HG02938 (cell line): Measurements from ENCODE around the gene EHMT2.

ENCODE experiments used
- ATAC-seq: cut with Tn5 transposase; IDR thresholded peaks from one replicate; pipeline ENCODE4 v1.9.1; 2021; ENCODE audit warnings: mild to moderate bottlenecking, moderate library complexity; ENCODE audit not compliant: unreplicated experiment

The EHMT2 gene

GRCh38 chr6:31889331-31889972, 8.0 kb downstream of the EHMT2 start:
- ATAC-seq = no peak

GRCh38 chr6:31888276-31889258, 8.9 kb downstream of the EHMT2 start:
- no peak for ATAC-seq

GRCh38 chr6:31887173-31888007, 10.1 kb downstream of the EHMT2 start:
- ATAC-seq = no peak

GRCh38 chr6:31886541-31886991, 10.9 kb downstream of the EHMT2 start:
- ATAC-seq = no peak

- no peak for ATAC-seq
These were observed 12.9 kb downstream of the EHMT2 start for GRCh38 chr6:31884528-31885035.

GRCh38 chr6:31883676-31884075, 13.8 kb downstream of the EHMT2 start:
- no peak for ATAC-seq

GRCh38 chr6:31882344-31882743, 15.2 kb downstream of the EHMT2 start:
- no peak for ATAC-seq

GRCh38 chr6:31881136-31881859, 16.2 kb downstream of the EHMT2 start:
- no peak for ATAC-seq

- no peak for ATAC-seq
These were observed 16.9 kb downstream of the EHMT2 start for GRCh38 chr6:31880616-31881015.

GRCh38 chr6:31879901-31880300, 17.6 kb downstream of the EHMT2 start:
- ATAC-seq = no peak

- no peak for ATAC-seq
These were observed 18.4 kb downstream of the EHMT2 start for GRCh38 chr6:31879143-31879542.

- no peak for ATAC-seq
These were observed 18.8 kb downstream of the EHMT2 start, which contains the start of gene SLC44A4 for GRCh38 chr6:31878726-31879125. TSS of gene SLC44A4 (minus strand) at chr6:31878997. CDS start at chr6:31878980, 17 bp downstream.

- ATAC-seq = no peak
These were observed 19.3 kb downstream of the EHMT2 start for GRCh38 chr6:31878222-31878621.

GRCh38 chr6:31877651-31878161, 19.8 kb downstream of the EHMT2 start:
- ATAC-seq = no peak

- ATAC-seq = no peak
These were observed 20.3 kb downstream of the EHMT2 start for GRCh38 chr6:31877125-31877650.

GRCh38 chr6:31876357-31876756, 21.1 kb downstream of the EHMT2 start:
- ATAC-seq = no peak

GRCh38 chr6:31875877-31876276, 21.6 kb downstream of the EHMT2 start:
- ATAC-seq = no peak

- ATAC-seq = no peak
These were observed 22.5 kb downstream of the EHMT2 start for GRCh38 chr6:31874836-31875572.

GRCh38 chr6:31874084-31874670, 23.3 kb downstream of the EHMT2 start:
- no peak for ATAC-seq
